ENCODE measurements around the gene PYY.
"Not testable (repeated sequence)": the region's sequence is repeated elsewhere in the genome, so short reads cannot be mapped to it uniquely, and the experiment has no call there.

Gene PYY

GRCh38 chr17:43942051-43942685 lies 11.6 kb downstream of the PYY start, which contains the start of gene PPY:
Gene PPY, minus strand, starts transcription at chr17:43942476. Its CDS starts 822 bp downstream, at chr17:43941654.
- no peak for DNase-seq

DNA sequence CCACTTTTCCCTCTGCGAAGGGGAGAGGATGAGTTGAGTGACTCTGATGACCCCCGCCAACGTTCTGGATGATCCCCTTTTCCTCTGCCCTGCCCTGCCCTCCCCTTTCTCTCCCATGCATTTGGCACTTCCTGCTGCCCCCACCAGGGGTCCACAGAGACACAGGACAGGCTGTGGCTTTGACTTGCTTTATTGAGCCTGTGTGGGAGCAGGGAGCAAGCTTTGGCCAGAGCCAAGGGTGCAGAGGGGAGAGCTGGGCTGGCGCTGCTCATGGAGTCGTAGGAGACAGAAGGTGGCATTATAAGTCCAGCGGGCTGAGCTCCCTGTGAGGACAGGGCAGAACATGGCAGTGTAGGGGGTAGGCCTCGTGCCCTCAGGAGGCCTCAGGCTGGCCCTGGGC lies 13.1 kb downstream of the PYY start:
- no peak for DNase-seq

- DNase-seq = no peak
Observed at GRCh38 chr17:43939886-43940285, 13.9 kb downstream of the PYY start.

GRCh38 chr17:43939452-43939851 lies 14.3 kb downstream of the PYY start:
- not testable (repeated sequence) for DNase-seq

DNA sequence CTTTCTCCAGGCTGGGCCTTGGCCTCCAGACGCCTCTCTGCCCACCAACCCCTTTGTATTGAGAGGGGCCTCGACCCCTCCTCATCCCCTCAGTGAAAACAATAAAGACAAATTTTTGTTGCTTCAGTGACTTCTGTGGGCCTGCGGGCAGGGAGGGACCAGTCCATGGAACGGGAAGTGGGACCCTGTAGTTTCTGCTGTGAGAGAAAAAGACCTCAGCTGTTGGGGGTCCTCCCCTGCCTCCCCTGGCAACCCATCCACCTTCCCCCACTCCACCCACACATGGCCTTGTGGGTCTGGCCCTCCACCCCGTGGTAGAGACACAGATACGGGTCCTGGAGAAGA lies 14.9 kb downstream of the PYY start:
- DNase-seq = no peak

- no peak for DNase-seq
Observed at GRCh38 chr17:43936434-43936833, 17.3 kb downstream of the PYY start.

GRCh38 chr17:43935926-43936261 lies 17.8 kb downstream of the PYY start:
- no peak for DNase-seq

DNA sequence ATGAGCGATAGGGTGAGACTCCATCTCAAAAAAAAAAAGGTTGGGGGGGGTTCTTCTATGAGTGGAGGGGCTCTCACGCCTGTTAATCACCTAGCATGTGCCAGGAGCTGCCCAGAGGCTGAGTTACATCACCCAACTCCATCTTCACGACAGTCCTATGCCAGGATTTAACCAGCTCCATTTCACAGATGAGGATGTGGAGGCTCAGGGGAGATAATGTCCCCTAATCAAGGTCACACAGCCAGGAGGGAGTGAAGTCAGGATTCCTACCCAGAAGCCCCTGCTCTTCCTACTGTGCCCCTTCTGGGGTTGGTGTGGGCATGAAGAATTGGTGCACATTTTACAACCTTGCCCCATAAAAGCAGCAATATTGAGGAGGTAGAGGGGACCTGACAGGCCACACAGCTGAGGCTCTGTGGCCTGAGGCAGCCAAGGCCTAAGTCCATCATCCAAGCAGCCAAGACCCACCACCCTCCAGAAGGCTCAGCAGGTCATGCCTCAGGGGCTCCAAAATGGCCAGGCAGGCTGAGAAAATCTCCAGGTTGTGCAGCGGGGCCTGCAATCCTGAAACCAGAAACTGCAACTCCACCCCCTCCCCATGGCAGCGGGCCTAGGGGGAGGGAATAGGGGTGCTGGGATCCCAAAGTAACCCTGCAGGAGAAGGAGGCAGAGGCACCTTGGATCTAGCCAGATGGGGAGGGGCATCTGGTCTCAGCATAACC lies 18.4 kb downstream of the PYY start:
- no peak for DNase-seq

GRCh38 chr17:43932923-43933322 lies 20.8 kb downstream of the PYY start:
- DNase-seq = no peak

- no peak for DNase-seq
Observed at GRCh38 chr17:43932357-43932756, 21.4 kb downstream of the PYY start.

DNA sequence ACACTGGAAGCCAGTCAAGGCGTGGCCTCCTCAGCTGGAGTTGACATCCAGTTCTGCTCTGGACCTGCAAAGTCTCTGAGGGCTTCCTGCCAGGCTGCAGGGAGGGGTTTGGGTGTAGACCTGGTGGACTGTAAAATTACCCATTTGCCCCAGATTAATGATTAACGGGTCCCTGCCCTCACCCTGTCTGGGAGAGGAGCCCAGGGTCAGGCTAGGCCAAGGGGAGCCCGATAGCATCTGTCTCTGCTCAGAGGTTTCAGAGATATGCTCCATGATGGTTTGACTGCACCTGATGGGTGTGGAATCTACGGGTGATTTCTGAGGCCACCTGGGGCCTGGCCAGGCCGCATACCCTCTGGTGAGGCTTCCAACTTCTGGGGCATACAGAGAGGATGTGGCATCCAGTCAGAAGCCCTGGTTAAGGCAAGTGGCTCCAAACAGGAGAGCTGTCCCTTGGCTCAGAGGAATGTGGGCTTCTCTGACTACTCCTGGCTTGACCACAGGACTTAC lies 22.6 kb downstream of the PYY start:
- no peak for DNase-seq

- DNase-seq = no peak
Observed at GRCh38 chr17:43928609-43929008, 25.1 kb downstream of the PYY start.

GRCh38 chr17:43927929-43928328 lies 25.8 kb downstream of the PYY start:
- DNase-seq = not testable (repeated sequence)

DNA sequence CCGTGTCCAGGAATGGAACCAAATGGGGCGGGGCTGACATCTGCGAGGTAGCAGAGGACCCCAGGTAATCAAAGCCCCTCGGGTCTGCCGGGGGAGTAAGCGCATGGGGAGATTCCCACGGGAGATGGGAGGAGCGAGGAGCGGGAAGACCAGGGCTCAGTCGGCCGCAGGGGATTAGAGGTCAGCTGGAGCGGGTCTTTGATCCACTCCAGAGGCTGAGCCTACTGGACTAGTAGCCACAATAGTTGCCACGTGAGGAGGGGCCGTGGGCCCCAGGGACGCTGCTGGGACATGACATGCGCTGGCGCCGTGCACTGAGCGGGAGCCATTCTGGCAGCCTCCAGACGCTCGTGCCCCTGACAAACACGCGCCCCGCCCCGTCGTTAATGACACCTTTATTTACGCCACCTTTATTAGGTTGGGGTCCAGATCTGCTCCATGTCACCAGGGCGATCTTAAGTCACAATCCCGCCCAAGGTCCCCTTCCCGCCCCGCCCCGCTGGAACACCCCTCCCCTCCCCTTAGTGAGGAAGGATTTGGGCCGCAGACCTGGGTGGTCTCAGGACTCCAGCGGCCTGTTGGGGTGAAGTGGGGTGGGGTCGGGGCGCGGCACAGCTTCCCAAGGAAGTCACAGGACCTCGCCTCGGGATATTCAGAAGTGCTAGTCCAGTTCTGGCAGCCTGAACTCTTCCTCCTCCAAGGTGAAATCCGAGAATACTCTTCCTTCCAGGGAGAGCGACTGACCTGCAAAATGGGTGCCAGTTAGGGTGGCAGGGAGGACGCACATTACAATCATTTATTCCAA lies 26.5 kb downstream of the PYY start:
- peak in 1 of 2 donors; percentile 9 for DNase-seq

DNA sequence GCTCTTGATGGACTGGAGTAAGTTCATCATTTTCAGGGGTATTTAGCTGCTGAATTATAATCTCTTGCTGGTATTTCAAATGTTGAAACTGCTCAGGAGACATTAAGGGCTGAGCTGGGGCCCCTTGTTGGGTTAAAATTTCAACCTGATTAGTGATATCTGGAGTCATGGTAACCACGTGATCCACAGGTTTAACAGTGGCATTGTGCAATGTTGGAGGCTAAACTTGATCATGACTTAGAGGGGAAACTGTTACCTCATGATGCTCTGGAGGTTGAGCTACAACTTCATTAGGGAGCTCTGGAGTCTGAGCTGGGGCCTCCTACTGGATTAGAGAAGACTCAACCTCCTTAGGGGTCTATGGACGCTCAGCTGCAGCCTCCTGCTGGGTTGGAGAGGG lies 29.2 kb downstream of the PYY start:
- DNase-seq = no peak

GRCh38 chr17:43920500-43921095 lies 33.1 kb downstream of the PYY start:
- no peak for DNase-seq

- DNase-seq = no peak
Observed at GRCh38 chr17:43918026-43918389, 35.7 kb downstream of the PYY start.

GRCh38 chr17:43917348-43918025 lies 36.3 kb downstream of the PYY start:
- peak; percentile 29 to 44 for DNase-seq

DNA sequence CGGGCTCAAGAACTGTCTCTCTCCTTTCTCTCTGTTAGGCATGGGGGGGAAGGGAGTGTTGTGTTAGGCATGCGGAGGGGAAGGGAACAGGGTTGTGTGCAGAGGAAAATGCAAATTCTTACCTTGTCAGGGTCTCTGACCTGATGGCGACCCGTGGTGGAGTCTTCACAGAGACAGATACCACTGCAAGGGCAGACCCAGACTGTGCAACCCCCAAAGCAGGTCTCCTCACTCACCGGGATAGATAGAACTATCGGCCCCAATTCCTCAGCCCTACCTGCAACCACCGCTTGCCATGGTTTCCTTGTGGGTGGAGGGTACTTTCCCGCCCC lies 36.8 kb downstream of the PYY start:
- no peak for DNase-seq

DNA sequence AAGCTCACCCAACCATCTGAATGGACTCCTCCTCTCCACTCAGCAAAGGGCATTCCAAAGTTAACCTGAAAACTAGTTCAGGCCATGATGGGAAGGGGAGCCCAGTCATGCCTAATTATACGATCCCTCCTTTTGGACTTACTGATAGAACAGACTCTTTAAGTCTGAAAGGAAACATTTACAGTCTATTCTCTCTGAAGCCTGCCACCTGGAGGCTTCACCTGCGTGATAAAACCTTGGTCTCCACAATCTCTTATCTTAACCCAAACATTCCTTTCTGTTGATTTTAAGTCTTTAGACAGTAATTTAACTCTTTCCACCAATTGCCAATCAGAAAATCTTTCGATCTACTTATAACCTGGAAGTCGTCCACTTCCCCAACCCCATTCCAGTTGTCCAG lies 37.4 kb downstream of the PYY start:
- DNase-seq = no peak

- DNase-seq = no peak
Observed at GRCh38 chr17:43915559-43915958, 38.2 kb downstream of the PYY start.

- no peak for DNase-seq
Observed at GRCh38 chr17:43914451-43914850, 39.3 kb downstream of the PYY start.

DNA sequence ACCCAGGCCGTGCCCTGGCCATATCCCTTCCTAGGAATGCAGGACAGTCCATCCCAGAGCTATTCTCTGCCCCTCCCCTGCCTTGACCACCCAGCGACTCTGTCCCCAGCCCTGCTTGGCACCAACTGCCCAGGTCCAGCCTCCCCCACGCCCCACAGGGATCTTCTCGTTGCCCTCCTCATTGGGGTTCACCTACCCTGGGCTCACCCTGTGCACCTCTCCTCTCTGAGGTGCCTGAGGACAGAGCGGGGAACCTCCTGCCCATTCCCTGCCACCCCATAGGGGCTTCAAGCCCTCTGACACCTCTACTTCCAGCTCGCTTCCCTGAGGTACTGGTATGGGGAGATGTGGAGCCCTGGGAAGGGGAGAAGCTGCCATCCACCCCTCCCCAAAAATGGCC lies 40.2 kb downstream of the PYY start:
- DNase-seq = no peak

Data from stimulated activated CD4-positive, alpha-beta T cell treated with anti-CD3 and anti-CD28 coated beads, Interleukin-2, amount 100 ng/mL, for 48 hours (primary cell).